GM10847 (cell line): Measurements from ENCODE around the gene ELMO1.

Experiments used
- POLR2A ChIP-seq: IDR thresholded peaks from 2 replicates; pipeline ENCODE4 v1.6.1; 2011; ENCODE audit not compliant: insufficient read length; ENCODE audit errors: extremely low read depth

The ELMO1 gene

DNA sequence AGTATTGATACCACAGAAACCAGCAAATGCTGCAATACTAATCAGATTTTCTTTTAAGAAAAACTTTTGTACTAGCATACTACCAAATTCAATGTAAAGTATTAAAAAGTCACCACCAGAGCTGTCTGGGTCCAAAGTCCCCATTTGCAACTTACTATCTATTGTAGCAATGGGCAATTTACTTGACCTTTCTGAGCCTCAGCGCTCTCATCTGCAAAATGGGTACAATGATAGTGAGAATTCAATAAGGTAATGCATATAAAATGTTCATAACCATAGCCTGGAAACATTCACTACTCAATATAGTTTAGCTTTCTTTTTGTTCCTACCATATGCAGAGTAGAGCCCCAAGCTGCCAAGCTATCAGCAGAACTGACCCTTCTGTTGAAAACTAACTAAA is 337.2 kb downstream of the ELMO1 start:
- TF ChIP-seq POLR2A = no peak

DNA sequence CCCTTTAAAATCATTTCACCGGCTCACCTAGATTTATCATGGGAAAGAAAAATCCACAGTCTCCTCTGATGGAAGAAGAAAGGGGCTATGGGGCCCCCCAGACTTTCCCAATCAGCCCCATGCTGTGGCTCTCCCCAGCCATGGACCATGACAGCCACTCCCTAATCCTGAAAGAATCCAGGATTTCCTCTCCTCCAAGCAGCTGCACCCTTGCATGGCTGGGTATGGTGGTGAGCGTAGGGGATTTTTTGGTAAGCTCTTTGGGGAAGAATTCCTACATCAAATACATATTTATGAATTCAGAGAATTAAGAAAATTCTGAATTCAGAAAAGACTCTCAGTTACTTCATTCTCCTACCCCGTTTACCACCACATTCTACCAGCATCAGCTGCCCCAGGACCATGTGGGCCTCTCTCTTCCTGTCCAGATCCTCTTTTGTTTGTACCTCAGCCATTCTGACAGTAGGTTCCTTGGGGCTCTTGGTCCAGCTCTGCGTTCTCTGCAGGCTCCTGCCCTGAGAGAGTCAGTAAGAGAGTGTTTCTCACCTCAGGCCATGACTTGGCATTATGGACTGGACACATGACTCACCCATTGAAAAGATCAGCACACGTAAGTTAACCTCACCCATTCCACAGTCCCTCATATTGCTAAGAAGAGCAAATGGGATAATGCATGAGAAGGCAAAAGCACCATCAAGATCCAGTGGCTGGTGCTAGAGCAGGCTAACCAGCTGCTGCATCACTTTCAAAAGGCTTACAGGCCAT is 337.8 kb downstream of the ELMO1 start:
- no peak for TF ChIP-seq POLR2A

DNA sequence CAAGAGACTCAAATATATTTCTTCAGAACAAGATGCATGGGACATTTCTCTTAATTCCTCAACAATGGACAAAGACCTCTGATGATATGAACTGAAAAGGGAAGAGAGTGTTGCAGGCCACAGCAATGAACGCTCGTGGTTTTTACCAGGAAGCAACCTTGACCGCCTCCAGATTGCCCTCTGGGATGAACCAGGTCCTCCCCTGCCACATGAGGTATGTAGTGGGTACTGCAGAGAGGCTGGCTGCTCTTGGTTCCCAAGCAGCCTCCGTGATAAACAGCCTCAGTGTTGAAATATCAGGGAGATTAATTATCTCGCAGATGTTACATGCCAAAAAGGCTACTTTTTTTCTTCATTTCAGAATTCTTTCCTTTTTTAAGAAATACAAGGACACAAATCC is 338.8 kb downstream of the ELMO1 start:
- no peak for TF ChIP-seq POLR2A

DNA sequence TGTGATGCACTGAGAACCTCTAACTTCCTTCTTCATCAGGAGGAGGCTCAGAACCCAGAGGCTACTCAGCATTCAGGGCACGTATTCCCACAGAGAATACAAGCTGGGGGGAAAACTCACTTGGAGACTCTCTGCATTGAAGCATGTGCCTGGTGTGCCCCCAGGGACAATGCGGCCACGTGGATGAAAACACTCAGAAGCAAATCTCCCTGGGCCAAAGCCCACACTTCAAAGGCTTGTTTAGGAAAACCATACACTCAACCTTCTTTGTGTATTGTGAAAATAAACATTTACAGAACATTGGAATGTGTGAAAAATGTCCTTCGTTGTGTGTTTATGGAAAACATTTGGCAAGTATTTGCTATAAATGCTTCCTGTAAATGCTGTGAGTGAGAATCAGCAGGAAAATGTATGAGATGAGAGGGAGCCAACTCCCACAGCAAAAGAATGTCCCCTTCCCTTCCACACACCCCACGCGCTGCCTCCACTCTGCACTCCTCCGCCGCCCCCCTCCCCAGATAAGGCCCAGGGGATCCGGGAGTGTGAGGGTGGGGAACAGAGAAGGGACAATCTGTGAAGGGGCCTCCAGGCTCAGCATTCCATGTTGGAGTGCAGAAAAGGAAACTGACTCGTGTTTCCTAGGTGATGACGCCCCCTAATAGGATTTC is 339.5 kb downstream of the ELMO1 start:
- no peak for TF ChIP-seq POLR2A

DNA sequence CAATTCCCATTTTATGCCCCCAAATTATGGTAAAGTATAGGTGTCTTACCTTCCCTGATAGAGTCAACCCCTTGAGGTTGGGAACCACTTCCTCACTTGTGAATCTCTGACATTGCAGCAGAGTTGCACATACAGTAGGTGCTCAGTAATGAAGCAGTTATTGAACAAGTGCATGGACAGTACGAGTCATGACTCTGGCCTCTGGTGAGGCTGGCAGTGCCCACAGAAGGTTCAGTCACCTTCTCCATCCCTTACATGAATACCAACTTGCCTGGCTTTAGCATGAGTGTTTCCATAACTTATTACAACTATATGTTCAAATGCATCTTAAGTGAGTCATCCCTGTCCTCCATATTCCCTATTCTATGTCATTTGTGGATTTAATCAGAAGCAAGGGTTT is 340.0 kb downstream of the ELMO1 start:
- no peak for TF ChIP-seq POLR2A

DNA sequence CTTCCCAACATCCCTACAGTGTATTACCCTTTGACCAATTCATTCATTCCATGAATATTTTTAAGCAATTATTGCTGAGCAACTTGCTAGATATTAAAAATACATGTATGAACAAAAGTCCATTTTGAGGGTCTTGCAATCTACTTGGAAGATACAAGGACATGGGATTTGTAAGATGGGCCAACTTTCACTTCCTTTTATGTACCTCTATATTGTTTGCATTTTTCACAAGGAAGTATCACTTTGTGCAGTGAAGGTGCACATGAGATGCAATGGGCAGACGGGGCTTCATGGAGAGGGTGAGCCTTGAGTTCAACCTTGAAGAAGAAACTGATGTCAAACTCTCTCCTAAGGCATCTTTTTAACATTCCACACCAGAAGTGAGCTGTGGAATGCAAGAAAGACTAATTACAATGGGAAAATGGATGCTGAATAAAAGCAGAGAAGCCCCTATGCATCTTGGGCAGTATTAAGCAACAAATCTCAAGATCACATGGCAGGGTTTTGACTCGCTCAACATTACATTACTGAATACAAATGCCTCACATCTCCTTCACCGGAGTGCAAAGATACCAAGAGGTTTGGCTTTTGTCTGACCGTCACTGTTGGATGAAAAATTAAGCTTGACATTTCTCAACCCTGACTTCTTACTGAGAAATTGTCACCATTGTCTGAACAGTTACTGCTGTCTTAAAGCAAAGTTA is 341.5 kb downstream of the ELMO1 start:
- TF ChIP-seq POLR2A = no peak

DNA sequence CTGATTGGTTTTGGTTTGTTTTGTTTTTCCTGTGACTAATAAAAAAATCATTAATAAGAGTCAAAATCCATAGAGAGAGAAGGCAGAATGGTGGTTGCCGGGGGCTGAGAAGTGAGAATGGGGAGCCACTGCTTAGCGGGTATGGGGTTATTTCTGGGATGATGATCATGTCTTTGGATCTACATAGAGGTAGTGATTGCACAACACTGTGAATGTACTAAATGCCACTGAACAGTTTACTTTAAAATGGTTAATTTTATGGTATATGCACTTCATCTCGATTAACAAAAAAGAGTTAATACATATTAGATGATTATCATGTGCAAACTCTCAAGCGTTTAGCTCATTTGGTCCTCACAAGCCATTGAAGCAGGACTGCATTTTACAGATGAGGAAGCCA is 342.9 kb downstream of the ELMO1 start:
- TF ChIP-seq POLR2A = no peak

DNA sequence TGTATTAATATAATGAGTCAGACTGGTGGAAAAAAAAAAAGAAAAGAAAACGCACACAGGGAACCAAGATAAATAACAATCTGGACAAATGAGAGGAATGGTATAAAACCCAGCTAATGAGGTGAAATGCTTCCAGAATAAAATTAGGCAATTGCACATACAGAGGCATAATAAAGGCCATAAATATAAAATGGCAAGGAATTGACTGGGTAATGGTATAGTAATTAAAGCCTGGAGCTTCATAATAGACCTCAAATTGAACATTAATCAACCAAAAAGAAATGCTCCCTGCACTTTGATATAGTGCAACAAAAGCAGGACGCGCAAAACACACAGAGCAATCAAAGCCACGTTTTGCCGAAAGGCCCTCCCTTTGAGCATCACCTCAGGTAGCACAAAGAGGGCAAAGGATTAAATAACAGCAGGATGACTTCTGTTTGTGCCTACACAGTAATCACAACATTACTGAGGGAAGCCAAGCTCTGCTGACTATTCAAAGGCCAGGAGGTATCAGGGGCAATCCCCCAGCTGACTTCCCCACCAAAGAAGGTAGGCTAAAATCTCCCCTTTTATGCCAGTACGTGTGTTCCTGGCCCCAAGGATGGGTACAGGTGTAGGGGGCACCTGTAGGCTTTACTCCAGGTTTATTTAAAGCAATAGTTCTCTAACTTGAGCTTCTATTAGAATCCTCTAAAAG is 343.7 kb downstream of the ELMO1 start:
- TF ChIP-seq POLR2A = no peak

DNA sequence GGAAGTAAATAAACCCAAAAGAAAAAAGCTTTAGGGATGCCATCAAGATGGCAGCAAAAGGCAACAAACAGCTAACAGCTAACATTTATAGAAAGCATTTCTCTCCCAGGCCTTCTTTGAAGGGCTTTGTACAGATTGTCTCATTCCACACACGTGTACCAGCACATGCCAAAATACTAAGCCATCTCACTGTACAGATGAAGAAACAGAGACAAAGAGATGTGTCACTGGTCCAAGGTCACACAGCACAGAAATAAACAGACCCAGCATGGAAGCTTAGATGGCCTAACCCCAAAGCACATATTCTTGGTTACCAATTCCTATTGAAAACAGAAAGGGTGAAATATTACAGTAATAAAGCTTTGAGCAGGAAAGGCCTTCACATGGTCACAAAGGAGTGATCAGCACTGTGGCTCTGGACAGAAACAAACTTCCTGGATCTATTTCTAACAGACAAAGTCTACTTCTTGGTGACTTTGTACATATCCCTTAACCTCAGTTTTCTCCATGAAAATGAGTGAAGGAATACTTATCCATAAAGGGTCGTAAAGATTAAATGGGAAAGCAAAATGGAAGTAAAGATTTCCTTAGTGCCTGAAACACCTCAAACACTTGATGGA is 346.0 kb downstream of the ELMO1 start:
- TF ChIP-seq POLR2A = no peak

DNA sequence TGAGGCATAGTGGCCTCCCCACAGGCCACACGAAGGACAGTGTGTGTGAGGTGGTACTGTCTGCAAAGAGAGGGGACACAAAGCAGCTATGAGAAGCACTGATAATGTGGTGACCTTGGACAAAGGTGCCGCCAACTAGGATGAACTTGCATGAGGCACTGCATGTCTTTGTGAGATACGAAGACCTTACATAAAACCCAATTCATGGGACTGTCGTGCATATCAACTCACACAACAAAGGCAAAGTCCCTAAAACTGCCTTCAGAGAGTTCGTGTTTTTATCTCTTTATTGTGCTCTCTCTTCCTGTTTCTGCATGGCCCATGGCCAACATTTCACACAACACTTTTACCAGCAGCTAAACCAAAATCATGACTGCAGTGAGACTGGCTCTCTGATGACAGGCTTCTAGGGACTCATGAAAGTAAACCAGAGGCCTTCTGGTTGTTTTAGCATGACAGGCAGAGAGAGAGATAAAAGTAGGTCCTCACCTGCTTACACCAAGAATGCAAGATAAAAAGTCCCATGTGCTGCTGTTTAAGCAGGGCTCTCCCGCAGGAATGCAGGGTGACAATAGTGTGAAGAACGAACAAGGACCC is 347.8 kb downstream of the ELMO1 start:
- no peak for TF ChIP-seq POLR2A

DNA sequence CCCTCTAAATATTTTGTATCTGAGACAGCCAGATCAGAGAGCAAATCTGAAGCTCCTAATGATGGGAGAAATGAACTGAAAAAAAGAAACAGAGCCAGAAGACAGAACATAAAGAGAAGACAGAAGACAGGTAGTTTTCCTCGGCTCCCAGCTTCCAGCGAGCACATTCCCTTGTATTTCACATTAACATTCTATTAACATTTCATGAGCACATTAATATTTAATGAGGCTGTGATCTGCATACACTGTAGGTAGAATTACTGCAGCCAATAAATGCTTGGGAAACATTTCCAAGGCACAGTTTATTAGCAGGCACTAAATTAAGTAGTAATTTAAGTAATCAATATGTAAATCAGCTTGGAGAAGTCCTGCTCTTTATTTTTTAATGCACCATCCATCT is 349.9 kb downstream of the ELMO1 start:
- no peak for TF ChIP-seq POLR2A

DNA sequence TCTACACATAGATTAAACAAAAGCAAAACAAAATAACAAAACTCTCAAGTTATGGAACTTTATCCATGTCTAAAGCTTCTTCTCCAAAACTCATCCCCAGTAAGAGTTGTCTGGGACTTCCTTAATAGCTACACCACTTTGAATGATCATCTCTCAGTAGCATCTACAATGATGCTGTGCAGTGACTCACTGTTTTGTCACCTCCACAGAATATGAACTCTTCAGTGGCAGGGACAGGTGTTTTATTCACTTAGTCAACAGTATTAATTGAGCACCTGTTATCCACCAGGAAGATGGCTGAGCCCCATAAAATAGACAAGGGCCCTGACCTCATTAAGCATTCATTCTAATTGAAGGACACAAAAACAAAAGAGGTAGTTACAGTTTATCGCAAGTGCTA is 350.7 kb downstream of the ELMO1 start:
- no peak for TF ChIP-seq POLR2A

DNA sequence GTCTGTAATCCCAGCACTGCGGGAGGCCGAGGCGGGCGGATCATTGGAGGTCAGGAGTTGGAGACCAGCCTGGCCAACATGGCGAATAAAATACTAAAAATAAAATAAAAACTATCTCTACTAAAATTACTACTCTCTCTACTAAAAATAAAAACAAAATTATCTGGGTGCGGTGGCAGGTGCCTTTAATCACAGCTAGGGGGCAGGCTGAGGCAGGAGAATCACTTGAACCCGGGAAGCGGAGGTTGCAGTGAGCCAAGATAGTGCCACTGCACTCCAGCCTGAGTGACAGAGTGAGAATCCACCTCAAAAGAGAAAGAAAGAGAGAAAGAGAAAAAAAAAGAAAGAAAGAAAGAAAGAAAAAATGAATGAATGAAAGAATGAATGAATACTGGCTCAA is 351.4 kb downstream of the ELMO1 start:
- TF ChIP-seq POLR2A = no peak

DNA sequence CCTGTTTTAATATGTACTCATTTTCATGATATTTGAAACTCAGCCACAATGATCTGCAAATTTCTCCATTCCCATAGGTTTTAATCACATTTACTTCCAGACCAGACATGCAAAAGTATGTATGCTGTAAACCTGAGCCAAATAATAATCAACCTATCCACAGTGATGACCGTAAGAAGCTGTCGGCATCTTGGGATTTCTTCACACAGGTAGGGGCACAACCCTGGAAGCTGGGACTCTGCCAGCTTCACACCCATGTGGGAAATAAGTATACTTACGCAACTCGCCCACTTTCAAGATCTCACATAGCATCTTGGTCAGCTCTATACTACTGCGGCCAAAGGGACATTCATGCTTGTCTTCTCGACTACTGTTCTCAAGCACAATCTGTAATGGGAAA is 352.3 kb downstream of the ELMO1 start:
- TF ChIP-seq POLR2A = no peak

DNA sequence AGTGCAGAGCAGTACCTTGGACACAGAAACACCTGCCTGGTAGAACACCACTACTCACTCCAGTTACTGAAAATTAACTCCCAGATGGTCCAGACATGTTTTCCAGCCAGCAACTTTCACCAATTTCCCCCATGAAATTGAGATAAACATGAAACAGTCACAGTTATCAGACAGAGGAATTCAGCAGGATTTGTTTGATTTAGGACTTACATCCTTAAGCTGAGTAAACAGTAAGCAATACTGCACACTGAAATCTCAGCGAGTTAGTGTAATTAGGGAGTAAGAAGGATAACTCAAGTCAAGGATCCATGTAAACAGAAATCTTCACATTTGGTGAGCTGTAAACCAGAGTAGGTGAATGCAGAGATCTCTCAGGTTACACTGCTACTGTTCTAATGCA is 353.5 kb downstream of the ELMO1 start:
- TF ChIP-seq POLR2A = no peak

DNA sequence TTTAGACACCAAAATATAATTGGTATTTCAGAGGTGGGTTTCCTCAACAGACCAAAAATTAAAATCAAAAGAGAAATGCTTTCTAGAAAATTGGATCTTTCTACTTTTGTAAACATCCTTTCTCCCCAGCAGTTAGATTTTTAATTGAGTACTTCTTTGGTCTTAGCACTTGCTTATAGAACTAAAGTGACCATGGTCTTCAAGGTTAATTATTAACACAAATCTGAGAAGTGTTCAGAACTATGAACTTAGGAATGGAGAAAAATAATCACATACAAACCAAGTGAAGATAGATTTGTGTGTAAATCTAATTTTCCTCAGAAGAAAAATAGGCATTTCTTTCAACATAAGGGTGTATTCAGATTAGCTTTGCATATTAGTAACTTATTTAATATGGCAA is 355.4 kb downstream of the ELMO1 start:
- no peak for TF ChIP-seq POLR2A

DNA sequence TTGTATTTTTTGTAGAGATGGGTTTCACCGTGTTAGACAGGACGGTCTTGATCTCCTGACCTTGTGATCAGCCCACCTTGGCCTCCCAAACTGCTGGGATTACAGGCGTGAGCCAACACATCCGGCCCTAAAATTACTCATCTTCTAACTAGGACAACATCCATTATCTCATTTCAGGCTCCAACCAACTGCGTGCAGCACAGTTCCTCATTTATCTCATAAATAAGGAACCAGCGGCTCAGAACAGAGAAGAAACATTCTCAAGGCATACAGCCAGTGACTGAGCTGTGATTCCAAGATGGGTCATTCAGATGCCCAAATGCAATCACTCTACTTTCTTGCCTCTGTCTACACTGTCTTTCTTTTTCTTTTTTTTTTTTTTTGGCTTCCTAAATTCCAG is 356.1 kb downstream of the ELMO1 start:
- no peak for TF ChIP-seq POLR2A
